Left colon (tissue), 2 donors: ENCODE data around the gene ACTL9. TPM values are rescaled to one million over a fixed set of nuclear protein-coding genes. Genes with fewer than 3 reads are reported as not detected.

ENCODE experiments used
- ATAC-seq: fragments of 200-7000 bp; cut with Tn5 transposase; one replicate; pipeline ENCODE4 v1.9.1; 2020; ENCODE audit warnings: mild to moderate bottlenecking, moderate library complexity
- DNase-seq, 2 donors: peaks; one replicate each; pipeline ENCODE4 v3.0.0-alpha.2; 2020
- intact Hi-C, 2 donors: fragments of 100-400 bp; cut with DNase I in 1 of 2; cut with micrococcal nuclease in 1 of 2; formaldehyde crosslinking; loops; one replicate each; pipeline versions ENCODE4 v1.11.2 to v1.14.0; 2022; cut with DNase I, micrococcal nuclease
- total RNA-seq, 2 donors: library from RNA; stranded (reverse); fragmentation: NEBNext Ultra II Directional; extraction: Animal tissue kit (Norgen Biotek cat#: 25700); gene quantifications; one replicate each; pipeline ENCODE4 v1.2.1, GENCODE V29; 2021
- donor health status: DM: no; HTN: no; CAD: no.
- donor health status: DM: yes; HTN: yes; CAD: no.

The ACTL9 gene
- total RNA-seq, 2 donors from 2014 or later = not detected

- intact Hi-C loops = no loop called here
Measured at GRCh38 chr19:8657869-8658268, 40.7 kb downstream of the ACTL9 start.

DNA sequence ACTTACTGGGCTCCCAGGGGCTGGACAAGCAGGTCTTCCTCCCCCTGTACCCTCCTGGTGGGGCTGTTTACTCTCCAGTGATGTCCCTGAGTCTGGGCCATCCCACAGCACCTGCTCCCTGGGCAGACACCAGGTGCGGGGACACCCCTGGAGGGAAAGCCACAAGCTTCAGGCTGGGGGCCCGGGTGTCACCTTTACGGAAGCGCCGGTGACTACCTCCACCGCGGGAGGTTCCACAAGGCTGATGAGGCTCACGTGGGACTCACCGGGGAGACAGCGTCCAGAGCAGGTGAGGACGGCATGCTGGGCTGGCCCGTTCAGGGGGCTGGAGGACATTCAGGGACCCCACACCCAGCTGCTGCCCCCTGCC, 43.3 kb downstream of the ACTL9 start:
- ATAC-seq = no peak
- intact Hi-C loops = no loop called here
- no peak for DNase-seq

More at GRCh38 chr19:8657869-8658268, 40.7 kb downstream of the ACTL9 start:
- ATAC-seq (no peak), DNase-seq (no peak)

- ATAC-seq (peak; percentile 72), DNase-seq (peak in 1 of 2 donors; percentile 46)
- intact Hi-C loops = loop anchor here in 1 of 2 donors (5.0 kb wide), 1 partner anchor 428 kb away; no protein-coding TSS in a partner anchor
Measured at GRCh38 chr19:8654591-8655339, 43.8 kb downstream of the ACTL9 start.

DNA sequence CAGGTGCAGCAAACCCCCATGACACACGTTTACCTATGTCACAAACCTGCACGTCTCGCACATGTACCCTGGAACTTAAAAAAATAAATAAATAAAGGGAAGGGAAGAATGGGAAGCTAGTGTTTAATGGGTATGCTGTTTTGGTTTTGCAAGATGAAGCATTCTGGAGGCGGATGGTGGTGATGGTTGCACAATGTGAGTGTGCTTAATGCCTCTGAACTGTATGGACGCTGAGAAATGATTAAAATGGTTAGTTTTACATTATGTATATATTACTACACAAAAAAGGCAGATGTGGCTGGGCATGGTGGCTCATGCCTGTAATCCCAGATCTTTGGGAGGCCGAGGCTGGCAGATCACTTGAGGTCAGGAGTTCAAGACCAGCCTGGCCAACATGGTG, 50.4 kb downstream of the ACTL9 start:
- ATAC-seq = no peak

More for the DNA sequence above, 50.4 kb downstream of the ACTL9 start:
- DNase-seq = no peak
- intact Hi-C loops = loop anchor here in 1 of 2 donors (10.0 kb wide), 1 partner anchor 63 kb away; no protein-coding TSS in a partner anchor

Other genes with a start within 250 kb of the ACTL9 start
- gene PRAM1, start 196.2 kb downstream of the ACTL9 start, total RNA-seq = under 1 TPM; 0.46 to 0.70 TPM
- gene ZNF414, start 184.6 kb downstream of the ACTL9 start, total RNA-seq = 10 to 100 TPM; 22.1 to 22.4 TPM
- 10 to 100 TPM in 1 of 2 donors, 1 to 10 TPM in 1; 5.4 to 12.1 TPM for gene MYO1F, start 121.4 kb downstream of the ACTL9 start, total RNA-seq
- 1 to 10 TPM; 4.2 to 8.9 TPM for gene ADAMTS10, start 88.1 kb downstream of the ACTL9 start, total RNA-seq
- gene NFILZ, start 68.2 kb downstream of the ACTL9 start, total RNA-seq = not detected
- not detected for gene OR2Z1, start 22.8 kb upstream of the ACTL9 start, total RNA-seq
- 10 to 100 TPM; 17.2 to 18.3 TPM for gene ZNF558, start 133.5 kb upstream of the ACTL9 start, total RNA-seq
- gene MBD3L1, start 133.6 kb upstream of the ACTL9 start, total RNA-seq = not detected